Skin of body (tissue), 2 donors: ENCODE measurements around the gene CD99. TPM values are rescaled to one million over a fixed set of nuclear protein-coding genes. Genes with fewer than 3 reads are reported as not detected.
A peak's percentile ranks its signal among the peaks of the same experiment; 100 is the strongest.
"Not testable (repeated sequence)": the region's sequence is repeated elsewhere in the genome, so short reads cannot be mapped to it uniquely, and the experiment has no call there.

ENCODE experiments used
- DNase-seq: peaks from one replicate; lab custom pipeline; 2025; lab: John Stamatoyannopoulos, UW
- total RNA-seq: library from RNA; depleted of rRNA; stranded (reverse); fragments of >200 nt; gene quantifications from one replicate; pipeline ENCODE4 v1.2.3, GENCODE V29; 2014

Gene CD99
- total RNA-seq, 1 donor from 2014 or later, result 97.7 TPM

DNA sequence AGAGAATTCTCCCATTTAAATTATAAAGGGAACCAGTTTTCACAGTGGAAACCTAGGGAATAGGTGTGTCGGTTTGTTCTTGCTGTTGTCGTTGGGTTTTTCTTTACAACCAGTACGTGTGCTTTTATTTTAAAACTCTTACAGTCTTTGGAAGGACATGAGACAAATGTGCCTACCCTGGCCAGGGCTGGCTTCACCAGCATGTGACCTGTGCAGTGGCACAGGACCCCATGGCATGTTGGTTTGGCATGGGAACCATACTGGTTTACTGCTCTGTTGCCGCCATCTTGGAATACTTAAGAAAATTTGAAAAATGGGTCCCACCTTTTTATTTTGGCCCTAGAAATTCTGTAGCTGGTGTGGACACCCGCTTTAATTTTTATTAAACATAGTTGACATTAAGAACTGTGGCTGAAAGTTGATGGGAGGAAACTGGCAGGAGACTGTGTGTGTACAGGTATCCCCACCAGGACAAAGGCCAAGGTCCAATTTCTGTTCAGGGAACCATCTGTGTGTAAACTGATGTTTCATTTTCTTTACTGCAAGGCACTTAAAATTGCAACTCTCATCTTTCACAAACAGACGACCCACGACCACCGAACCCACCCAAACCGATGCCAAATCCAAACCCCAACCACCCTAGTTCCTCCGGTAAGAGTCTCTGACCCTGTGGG, 28.8 kb downstream of the CD99 start:
- no peak for DNase-seq

GRCh38 chrX:2723286-2723879, 32.3 kb downstream of the CD99 start:
- no peak for DNase-seq

- DNase-seq, result not testable (repeated sequence)
Observed at GRCh38 chrX:2727264-2727663, 36.2 kb downstream of the CD99 start.

GRCh38 chrX:2732076-2732475, 41.0 kb downstream of the CD99 start:
- no peak for DNase-seq

- no peak for DNase-seq
Observed at GRCh38 chrX:2732649-2733048, 41.6 kb downstream of the CD99 start.

GRCh38 chrX:2733286-2733685, 42.2 kb downstream of the CD99 start:
- DNase-seq, result no peak

- no peak for DNase-seq
Observed at GRCh38 chrX:2735270-2735669, 44.2 kb downstream of the CD99 start.

- DNase-seq, result no peak
Observed at GRCh38 chrX:2740672-2741071, 49.6 kb downstream of the CD99 start.

DNA sequence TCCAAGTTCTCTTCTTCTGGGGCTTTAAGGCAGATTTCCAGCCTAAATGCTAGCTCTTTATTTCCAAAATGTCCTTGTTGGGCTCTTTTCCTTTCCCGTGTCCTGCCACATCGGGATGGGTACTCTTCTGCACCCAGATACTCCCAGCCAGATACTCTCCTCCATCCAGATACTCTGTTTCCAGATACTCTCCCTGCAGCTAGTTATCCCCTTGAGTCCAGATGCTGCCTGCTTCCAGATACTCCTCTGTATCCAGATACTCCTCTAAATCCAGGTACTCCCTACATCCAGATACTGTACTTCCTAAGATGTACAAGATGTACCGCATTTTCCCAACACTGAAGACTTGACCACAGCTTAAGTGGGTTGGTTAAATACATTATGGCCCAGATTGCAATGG, 50.3 kb downstream of the CD99 start:
- DNase-seq, result no peak

DNA sequence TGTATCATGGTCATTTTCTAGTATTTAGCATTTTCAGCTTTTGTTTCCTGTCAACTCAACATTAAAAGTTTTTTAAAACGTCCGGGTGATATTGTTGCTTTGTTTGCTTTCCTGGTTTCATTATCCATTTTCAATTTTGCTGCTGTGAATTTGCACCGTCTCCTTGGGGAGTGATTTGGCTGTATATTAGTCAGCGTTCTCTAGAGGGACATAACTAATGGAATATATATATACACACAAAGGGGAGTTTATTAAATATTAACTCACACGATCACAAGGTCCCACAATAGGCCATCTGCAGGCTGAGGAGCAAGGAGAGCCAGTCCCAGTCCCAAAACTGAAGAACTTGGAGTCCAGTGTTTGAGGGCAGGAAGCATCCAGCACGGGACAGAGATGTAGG, 55.2 kb downstream of the CD99 start:
- DNase-seq, result not testable (repeated sequence)

GRCh38 chrX:2748171-2748814, 57.2 kb downstream of the CD99 start:
- DNase-seq, result no peak

DNA sequence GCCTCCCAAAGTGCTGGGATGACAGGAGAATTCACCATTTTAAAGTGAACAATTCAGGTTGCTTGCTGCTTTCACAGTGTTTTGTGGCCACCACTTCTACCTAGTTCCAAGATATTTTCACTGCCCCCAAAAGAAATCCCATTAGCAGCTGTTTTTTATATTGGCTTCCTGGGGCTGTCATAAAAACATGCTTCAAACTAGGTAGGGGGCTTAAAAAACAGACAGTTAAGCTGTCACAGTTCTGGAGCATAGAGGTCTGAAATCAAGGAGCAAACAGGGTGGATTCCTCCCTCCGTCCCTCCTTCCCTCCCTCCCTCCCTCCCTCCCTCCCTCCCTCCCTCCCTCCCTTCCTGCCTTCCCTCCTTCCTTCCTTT, 57.7 kb downstream of the CD99 start:
- no peak for DNase-seq

DNA sequence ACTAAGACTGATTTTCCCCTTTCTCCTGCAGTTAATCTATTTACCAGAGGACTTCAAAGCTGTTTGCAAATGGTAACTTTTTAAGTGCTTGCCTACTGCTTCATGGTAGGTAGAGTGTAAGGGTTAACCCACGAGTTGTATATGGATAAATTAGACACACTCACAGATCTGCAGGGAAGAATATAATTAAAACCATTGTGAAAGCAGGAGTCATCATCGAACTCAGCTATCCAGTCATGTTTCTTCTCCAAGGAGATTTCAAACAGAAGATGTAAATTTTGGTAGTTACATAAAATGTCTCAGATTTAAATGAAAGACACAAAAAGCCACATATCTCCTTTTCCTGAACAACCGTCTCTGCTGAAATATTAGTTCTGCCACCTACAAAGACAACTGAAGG, 60.2 kb downstream of the CD99 start:
- peak; percentile 2 for DNase-seq

GRCh38 chrX:2751874-2752300, 60.8 kb downstream of the CD99 start, which contains the start of gene XG:
Gene XG (plus strand): TSS chrX:2752040. CDS start chrX:2752275, 235 bp downstream.
- not testable (repeated sequence) for DNase-seq

DNA sequence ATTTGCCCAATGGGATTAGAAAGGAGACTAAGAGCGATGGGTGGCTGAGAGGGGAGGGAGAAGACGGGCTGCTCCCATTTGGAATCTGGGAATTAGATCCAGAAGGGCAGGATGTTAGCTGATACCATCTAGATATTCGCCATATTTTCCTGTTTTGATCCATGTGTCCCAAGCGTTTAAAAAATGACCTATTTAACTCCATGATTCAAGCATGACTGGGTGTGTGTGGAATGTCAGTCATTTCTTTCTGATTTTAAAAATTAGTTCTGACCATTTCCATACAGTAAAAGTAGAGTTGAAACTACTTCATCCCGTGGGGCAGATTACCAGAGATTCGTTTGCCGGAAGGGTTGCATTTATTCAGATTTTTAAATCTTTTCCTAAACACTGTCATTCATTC, 61.3 kb downstream of the CD99 start:
- not testable (repeated sequence) for DNase-seq

- not testable (repeated sequence) for DNase-seq
Observed at GRCh38 chrX:2755163-2755715, 64.1 kb downstream of the CD99 start.

GRCh38 chrX:2756548-2756947, 65.5 kb downstream of the CD99 start:
- DNase-seq, result no peak

GRCh38 chrX:2761246-2761645, 70.2 kb downstream of the CD99 start:
- DNase-seq, result no peak

- DNase-seq, result not testable (repeated sequence)
Observed at GRCh38 chrX:2762671-2763070, 71.6 kb downstream of the CD99 start.

DNA sequence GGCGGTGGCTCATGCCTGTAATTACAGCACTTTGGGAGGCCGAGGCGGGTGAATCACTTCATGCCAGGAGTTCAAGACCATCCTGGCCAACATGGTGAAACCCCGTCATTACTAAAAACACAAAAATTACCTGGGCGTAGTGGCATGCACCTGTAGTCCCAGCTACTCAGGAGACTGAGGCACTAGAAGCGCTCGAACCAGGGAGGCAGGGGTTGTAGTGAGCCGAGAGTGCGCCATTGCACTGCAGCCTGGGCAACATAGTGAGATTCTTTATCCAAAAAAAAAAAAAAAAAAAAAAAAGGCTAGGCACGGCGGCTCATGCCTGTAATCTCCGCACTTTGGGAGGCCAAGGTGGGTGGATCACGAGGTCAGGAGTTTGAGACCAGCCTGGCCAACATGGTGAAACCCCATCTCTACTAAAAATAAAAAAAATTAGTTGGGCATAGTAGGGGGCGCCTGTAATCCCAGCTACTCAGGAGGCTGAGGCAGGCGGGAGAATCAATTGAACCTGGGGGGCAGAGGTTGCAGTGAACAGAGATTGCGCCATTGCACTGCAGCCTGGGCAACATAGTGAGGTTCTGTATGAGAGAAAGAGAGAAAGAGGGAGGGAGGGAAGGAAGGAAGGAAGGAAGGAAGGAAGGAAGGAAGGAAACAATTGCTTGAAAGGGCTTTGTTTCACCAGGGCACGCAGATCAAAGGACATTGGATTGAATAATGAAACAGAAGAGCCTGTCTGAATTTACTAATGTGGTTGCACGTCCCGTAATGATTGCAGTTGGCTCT, 73.9 kb downstream of the CD99 start:
- not testable (repeated sequence) for DNase-seq

GRCh38 chrX:2765549-2765830, 74.4 kb downstream of the CD99 start:
- DNase-seq, result no peak

DNA sequence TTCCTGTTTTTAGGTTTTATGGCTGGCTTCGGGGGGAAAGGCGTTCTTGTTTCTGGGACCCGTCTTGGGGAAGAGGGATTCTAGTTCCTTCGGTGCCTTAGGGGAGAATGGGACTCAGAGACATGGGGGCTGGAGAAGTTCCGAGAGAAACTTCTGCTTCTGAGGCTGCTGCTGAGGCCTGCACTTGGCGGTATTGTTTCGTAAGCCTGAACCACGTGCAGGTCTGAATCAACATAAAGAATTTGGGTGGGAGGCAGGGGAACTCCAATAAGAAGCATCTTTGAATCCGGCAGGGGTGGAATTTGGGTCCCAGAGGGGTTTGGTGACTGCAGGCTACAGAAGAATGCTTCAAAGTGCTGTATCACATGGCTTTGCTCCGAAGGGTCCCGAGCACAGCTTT, 75.8 kb downstream of the CD99 start:
- no peak for DNase-seq
